ENCODE results near the gene ADORA2B.
"Not testable (repeated sequence)": the region's sequence is repeated elsewhere in the genome, so short reads cannot be mapped to it uniquely, and the experiment has no call there.

The ADORA2B gene
- long read RNA-seq, donor 1, partial matches to known transcripts, result 0 of 2 reads
- long read RNA-seq, donor 1, other reads (novel, unspliced or antisense), result 0 of 2 reads
- long read RNA-seq, donor 2, partial matches to known transcripts, result 0 of 3 reads
- long read RNA-seq, donor 2, other reads (novel, unspliced or antisense), result 0 of 3 reads
- long read RNA-seq, donor 3, result 0 reads
- long read RNA-seq, donor 4, transcript ADORA2B-202 (1 exons, 1,875 nt), result major isoform, 6 of 53 reads
- long read RNA-seq, donor 4, partial matches to known transcripts, result 34 of 53 reads
- long read RNA-seq, donor 4, other reads (novel, unspliced or antisense), result 13 of 53 reads
- long read RNA-seq, donor 5, result 0 reads
- long read RNA-seq, donor 6, partial matches to known transcripts, result 0 of 1 reads
- long read RNA-seq, donor 6, other reads (novel, unspliced or antisense), result 0 of 1 reads
- long read RNA-seq, donor 7, result 0 reads
- long read RNA-seq, donor 8, result 0 reads

DNA sequence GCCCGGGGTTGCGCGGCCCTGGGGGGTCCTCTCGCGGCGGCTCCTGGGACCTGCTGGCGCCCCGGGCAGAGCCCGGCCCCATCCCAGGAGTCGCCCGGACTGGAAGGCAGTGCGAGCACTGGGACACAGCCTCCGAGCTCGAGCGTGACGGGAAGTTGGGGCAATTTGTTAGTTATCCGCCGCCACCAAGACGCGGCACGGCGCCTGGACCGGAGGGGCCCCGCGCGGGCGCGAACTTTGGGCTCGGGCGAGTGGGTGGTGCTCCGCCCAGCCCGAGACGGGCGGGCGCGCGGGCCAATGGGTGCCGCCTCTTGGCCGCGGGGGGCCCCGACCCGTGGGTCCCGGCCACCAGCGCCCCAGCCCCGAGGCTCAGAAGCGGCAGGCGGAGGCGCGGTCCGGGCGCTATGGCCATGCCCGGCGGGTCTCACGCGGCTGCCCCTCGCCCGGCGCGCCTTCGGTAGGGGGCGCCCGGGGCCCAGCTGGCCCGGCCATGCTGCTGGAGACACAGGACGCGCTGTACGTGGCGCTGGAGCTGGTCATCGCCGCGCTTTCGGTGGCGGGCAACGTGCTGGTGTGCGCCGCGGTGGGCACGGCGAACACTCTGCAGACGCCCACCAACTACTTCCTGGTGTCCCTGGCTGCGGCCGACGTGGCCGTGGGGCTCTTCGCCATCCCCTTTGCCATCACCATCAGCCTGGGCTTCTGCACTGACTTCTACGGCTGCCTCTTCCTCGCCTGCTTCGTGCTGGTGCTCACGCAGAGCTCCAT, at the start of gene ADORA2B:
TSS of gene ADORA2B (plus strand) at position 372 of the 768 bp plus-strand sequence. CDS start at position 491, 119 bp downstream.
- peak; percentile 85 for DNase-seq

DNA sequence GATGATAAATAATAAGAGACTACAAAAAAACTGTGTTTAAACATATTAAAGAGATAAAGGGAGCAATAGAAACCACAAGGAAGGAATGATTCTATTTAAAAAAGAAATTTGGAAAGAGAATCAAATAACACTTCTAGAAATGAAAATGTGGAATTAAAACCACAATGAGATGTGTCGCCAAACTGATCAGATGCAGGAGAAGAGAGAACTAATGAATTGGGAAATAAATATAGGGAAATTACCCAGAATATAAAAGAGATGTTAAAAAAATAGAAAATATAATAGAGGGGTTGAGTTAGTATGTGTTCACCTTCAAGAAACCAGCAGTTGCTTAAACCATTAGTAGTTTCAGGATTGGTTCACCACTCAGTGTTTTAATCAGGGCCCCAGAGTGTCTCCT, 48.7 kb upstream of the ADORA2B start:
- DNase-seq, result no peak

DNA sequence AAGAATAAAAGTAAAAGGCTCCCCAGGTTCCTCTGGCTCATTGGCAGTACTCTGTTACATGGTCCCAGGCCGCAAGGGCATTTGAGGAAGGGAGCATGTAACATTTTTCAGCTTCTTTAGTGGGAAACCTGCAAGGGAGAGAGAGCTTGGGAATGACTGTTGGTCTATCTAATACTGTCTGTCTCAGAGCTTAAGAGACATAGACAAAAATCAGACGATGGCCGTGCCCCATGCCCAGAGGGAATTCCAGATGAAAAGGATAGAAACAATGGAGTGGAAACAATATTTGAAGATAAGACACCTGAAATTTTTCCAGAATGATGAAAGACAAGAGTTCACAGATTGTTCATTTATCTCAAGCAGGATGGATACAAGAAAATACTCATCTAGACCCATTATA, 48.1 kb upstream of the ADORA2B start:
- DNase-seq, result no peak

DNA sequence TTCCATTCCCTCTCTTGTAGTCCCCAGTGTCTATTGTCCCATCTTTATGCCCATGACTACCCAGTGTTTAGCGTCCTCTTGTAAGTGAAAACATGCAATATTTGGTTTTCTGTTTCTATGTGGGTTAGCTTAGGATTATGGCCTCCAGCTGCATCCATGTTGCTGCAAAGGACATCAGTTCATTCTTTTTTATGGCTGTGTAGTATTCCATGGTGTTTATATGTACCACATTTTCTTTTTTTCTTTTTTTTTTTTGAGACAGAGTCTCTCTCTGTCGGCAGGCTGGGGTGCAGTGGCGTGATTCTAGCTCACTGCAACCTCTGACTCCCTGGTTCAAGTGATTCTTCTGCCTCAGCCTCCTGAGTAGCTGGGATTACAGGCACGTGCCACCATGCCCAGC, 45.3 kb upstream of the ADORA2B start:
- not testable (repeated sequence) for DNase-seq

DNA sequence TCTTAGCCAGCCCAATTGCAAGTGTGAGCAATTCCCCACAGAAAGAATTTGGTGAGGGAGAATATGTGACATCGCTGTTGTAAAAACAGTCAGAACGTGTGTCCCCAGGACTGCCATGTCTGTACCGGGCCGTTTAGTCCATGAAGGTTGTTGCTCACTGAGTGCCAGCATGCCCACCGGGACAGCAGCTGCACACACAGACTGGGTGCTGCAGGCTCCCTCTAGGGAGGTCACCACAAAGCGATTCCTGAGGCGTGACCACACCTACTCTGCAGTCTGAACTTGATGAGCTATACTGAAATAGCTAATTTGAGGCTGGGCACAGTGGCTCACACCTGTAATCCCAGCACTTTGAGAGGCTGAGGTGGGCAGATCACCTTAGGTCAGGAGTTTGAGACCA, 44.1 kb upstream of the ADORA2B start:
- no peak for DNase-seq

DNA sequence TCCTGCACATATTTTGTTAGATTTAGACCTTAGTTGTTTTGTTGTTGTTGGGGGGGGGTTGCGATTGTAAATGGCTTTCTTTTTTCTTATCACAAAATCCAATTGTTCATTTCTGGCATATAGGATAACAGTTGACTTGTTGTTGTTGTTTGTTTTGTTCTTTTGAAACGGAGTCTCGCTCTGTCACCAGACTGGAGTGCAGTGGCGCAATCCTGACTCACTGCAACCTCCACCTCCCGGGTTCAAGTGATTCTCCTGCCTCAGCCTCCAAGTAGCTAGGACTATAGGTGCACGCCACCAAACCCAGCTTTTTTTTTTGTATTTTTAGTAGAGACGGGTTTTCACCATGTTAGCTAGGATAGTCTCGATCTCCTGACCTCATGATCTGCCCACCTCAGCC, 39.7 kb upstream of the ADORA2B start:
- not testable (repeated sequence) for DNase-seq

DNA sequence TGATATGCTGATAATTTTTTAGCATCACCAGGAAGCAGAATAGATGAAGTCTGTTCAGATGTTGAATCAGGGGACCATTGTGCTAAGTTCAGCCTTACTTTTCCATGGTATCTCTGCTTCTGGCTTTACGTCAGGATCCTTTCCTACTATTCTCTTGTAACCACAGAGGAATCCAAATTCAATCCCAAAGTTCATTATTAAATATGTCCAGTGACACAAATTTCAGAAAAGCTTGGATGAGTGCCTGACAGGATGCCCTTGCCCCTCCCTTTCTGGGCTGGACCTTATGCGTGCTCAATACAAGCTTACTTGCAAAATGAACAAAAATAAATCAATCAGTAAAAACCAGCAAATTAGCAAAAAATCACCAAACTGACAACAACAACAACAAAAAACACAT, 37.6 kb upstream of the ADORA2B start:
- no peak for DNase-seq

DNA sequence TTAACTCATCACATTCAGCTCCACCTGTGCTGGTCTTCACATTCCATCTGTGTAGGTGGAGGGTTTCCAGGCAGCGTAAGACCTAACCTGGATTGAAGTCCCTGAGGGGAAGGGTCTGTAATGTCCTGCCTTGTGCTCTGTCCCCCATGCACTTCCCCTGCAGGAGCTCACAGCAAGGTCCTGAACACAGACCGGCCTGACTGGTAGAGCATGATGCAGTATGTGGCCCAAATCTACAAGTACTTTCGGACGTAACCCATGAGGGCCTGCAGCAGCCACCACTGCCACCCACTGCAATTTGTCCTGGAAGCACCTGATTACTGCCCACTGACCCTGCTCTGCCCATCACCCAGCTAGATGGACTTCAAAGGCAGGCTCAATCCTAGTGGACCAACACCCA, 36.6 kb upstream of the ADORA2B start:
- no peak for DNase-seq

DNA sequence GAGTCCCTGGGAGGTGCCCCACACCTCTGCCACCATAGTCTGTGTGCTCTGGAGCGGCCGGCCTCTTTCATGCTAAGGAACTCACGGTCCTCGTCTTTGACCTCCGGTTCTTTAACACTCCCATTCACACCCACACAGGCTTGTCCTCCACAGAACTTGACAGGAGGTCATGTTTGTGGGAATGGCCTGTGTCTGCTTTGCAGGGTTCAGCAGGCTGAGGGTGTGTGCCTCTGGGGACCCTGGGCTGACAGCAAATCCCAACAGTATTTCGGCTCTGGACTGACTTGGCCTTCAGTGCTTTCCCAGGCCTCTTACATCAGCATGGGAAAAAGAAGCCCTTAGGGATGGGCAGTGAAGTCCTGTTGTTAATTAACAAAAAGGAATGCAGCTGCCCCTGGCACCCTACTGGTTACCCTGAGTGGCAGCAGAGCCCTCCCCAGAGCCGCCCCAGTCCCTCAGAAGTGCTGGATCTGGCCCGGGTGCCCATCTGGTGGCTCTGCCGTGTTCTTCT, 35.4 kb upstream of the ADORA2B start:
- no peak for DNase-seq

DNA sequence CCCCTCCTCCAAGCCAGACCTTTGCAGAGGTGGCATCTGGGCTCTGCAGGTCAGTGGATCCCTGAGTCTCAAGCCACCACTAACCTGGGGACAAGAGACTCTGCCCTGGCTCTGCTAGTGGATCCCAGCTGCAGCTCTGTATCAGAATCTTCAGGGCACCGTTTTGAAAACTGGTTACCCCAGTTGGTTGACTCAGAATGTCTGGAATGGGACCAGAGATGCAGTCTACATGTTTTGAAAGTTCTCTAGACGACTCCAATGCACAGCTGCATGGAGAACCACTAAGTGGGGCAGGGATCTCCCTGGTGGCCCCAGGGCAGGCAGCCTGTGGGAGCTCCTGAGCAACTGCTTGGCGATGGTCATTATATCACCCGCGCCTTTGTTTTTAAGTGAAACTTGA, 34.1 kb upstream of the ADORA2B start:
- no peak for DNase-seq

DNA sequence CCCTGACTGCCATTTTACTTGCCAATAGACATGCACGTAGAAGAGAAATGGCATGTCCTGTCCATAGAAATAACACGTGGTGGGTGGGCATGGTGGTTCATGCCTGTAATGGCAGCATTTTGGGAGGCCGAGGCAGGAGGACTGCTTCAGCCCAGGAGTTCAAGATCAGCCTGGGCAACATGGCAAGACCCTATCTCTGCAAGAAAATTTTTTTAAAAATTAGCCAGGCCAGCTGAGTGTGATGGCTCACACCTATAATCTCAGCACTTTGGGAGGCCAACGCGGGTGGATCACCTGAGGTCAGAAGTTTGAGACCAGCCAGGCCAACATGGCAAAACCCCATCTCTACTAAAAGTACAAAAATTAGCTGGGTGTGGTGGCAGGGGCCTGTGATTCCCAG, 33.2 kb upstream of the ADORA2B start:
- not testable (repeated sequence) for DNase-seq

DNA sequence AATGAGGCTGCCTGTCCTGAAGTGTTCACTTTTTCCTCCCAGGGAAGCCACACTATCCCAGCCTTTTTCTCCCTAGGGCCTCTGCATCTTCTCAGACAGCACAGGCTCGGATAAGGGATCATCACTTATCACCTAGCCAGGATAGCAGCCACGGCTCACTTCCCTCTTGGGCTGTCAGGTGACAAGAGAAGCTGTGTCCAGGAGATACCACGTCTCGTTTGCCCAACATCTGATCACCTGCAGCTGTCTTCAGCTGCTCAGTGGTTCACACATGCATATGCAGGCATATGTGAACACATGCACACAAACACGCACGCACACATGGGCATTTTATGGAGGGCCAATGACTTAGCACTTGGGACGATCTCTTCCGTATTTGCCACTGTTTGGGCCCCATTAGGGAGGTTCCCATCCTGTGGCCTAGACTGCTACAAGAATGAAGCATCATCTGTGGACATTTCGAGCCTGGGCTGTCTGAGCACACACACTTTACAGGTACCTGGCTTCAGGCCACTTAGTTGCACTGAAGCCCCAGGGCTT, 32.4 kb upstream of the ADORA2B start:
- DNase-seq, result no peak

DNA sequence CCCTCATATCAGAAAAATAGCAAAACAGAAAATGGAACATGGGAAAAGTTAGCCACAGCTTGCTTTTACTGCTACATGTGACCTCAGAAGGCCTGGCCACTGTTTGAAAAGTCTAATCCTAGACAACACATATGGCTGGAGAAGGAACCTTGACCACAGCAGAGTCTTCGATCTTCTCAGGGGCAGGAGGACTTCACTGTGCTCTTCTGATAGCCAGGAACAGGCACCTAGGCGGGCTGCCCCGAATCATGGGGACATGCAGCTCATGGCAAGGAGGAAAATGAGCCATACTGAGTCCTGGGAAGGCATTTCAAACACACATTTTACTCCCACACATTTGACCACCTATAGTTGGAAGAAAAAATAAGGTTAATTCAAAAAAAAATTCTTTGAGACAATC, 31.1 kb upstream of the ADORA2B start:
- DNase-seq, result no peak

DNA sequence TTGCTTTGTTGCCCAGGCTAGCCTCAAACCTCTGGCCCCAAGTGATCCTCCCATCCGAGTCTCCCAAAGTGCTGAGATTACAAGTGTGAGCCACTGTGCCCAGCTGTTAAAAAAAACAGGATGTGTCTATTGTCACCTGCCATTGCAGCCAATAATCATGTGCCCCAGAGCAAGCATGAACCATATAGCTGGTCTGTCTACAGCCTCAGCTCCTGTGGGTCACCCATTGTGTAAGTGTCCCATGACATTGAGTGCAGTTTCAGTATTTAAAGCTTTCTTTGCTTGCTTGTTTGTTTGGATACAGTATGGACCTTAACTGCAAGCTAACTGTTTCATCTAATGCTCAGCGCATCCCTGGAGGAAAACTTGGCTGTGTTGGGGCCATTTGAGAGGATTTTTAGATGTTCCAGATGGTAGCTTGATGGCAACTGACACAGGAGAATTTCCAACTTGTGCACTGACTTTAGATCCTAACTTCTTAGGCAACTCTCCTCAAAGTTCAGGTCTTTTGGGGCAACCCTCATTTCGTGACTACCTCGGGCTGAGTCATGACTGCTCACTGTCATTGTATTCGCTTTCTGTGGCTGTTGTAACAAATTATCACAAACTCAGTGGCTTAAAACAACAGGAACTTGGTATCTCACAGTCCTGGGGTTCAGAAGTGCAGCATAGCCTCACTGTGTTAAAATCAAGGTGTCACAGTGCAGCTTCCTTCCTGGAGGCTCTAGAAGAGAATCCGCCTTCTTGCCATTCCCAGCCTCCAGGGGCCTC, 30.3 kb upstream of the ADORA2B start:
- no peak for DNase-seq

DNA sequence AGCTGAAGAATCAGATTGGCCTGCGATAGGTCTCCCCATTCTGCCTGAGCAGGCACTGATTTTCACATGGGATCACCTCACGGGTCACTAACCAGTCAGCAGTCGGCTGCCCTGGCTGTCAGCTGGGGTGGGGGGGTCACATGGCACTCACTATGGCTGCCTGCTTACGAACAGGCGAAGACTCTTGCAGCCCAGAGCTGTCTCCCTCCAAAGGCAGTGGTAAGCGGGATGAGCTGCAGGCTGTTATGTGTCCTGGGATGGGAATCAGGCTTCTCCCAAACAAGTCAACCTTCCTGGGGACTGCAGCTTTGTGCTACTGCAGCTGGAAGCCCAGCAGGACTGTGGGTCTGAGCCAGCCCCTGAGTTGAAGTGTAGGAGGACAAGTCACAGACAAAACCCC, 29.0 kb upstream of the ADORA2B start:
- no peak for DNase-seq

DNA sequence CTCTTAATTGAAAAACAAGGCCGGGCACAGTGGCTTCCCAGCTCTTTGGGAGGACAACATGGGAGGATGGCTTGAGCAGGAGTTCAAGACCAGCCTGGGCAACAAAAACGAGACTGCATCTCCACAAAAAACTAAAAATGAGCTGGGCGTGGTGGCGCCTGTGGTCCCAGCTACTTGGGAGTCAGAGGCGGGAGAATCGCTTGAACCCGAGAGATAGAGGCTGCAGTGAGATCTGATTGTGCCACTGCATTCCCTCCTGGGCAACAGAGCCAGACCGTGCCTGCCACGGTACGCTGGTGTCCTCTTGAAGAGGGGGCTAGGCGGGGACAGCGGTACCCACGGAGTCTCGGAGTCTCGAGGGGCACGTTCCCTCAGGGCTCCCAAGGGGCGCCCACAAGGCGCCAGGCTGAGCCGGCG, 27.9 kb upstream of the ADORA2B start:
- DNase-seq, result no peak

DNA sequence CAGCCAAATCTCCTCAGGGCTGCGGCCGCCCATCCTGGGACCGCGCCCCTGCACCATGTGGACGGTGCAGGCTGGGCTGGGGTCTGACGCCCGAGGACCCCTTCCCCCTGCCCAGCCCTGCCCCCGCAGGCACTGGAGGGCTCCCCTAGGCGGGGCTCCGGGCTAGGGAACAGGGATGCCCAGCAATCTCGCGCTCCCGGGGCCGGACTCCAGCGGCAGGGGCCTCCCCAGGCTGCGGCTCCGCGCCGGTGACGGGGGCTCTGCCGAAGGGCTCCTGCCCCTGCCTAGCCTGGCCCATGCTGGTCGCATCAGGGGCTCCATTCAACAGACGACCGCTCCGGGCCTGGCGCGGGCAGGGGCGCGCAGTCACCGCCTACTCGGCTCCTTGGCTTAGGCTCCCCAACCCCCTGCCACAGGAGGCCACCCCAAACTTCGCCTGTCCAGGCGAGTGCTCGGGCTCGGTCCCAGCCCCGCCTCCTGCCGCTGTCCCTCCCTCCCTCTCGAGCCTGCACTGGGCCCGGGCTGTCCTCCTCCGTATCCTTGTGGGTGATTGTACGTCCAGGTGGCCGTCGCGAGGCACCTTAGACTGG, 27.4 kb upstream of the ADORA2B start:
- peak; percentile 57 for DNase-seq

DNA sequence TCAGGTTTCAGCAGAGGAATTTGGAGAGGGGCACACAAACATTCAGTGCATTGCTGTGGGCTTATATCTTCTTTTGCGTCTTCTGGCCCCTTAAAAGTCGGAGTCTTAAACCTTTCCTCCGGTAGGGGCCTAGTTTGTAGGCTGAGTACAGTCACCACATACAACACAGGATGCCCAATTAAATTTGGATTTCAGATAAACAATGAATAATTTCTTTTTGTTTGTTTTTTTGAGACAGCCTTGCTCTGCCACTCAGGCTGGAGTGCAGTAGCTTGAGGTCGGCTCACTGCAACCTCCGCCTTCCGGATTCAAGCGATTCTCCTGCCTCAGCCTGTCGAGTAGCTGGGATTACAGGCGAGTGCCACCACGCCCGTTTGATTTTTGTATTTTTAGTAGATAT, 26.7 kb upstream of the ADORA2B start:
- no peak for DNase-seq

DNA sequence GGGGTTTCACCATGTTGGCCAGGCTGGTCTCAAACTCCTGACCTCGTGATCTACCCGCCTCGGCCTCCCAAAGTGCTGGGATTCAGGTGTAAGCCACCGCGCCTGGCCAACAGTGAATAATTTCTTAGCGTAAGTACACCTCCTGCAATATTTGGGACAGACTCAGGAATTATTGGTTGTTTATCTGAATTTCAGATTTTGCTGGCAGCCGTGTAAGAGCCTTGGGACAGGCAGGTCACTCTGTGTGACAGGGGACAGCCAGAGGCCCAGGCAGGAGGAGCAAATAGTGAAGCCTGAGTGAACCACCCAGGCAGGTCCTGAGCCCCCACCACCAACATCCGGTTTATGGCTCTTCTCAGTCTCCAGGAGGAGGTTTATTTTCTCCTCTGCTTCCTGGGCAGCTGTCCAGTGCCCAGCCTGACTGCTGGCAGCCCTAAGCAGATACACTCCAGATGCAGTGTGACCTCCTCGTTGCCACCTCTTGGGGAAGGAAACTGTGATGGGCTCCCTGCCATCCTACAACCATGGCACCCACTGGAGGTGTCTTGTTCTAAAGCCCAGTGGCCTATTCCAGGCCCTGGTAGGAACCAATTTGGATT, 26.2 kb upstream of the ADORA2B start:
- no peak for DNase-seq

DNA sequence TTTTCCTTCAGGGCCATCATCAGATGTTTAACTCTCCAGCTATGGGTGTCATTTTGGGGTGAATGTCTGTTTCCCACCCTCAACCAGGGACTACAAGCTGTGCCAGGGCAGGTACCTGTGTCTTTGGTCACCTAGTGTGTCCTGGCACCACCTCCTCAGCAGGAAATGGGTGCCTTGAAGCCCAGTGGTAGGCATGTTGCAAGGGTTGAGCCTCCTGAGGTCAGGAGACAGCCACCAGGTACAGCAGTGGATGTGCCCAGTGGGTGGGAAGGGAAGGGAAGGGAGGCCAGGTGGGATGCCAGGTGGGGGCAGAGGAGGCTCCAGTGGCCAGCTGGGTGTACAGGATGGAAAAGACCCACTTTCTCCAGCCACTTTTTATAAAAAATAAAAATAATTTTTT, 25.5 kb upstream of the ADORA2B start:
- no peak for DNase-seq

DNA sequence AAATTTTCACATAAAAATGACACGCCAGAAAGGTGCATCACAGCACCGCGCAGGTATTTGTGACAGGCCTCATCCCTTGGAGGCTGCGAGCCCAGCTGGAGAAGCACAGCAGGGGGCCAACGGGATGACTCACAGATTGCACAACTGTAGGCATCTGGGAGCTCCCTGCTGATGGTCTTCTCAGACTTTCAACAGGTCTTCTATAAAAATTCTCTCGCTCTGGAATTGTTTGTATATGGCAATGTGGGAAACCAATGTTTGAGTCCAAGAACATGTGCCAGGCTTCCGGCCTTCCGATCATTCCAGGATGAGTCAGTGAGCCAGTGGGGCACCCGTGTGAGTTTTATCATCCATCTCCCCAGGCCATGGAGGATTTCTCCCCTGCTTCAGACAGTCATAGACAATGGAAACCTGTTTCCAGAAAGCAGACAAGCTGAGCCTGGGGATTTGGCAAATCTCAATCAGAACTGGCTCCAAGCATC, 24.1 kb upstream of the ADORA2B start:
- DNase-seq, result no peak
